ENCODE results near the gene YAF2.

Gene YAF2

DNA sequence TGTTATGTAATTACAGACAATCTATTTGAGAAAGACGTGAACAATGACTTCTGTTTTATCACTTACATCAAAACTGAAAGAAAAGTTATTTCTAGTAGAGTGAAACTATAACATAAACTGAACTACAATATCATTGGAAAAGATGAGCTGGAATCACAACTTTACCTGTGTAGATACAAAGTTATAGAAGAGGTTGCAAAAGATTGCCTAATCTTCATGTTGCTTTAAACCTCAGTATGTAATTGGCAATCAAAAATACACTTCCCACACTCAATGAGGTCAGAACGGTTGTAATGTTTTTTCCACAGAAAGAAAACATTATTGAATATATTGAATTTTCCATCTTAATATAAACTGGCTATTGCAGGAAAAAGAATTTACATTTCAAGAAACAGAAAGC, 55.7 kb downstream of the YAF2 start:
- TF ChIP-seq NFIC (IDR thresholded peaks at IDR 0.05) (no peak), CREB1 (IDR thresholded peaks at IDR 0.05; ENCODE audit: low read depth) (no peak), ZBTB7A (IDR thresholded peaks at IDR 0.05; ENCODE audit: low read depth) (no peak), CEBPB (IDR thresholded peaks at IDR 0.05) (no peak), TAF1 (IDR thresholded peaks at IDR 0.05; ENCODE audit: low read depth) (no peak)
- TF ChIP-seq, protein P1, sequence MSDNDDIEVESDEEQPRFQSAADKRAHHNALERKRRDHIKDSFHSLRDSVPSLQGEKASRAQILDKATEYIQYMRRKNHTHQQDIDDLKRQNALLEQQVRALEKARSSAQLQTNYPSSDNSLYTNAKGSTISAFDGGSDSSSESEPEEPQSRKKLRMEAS (IDR thresholded peaks at IDR 0.05): no peak

DNA sequence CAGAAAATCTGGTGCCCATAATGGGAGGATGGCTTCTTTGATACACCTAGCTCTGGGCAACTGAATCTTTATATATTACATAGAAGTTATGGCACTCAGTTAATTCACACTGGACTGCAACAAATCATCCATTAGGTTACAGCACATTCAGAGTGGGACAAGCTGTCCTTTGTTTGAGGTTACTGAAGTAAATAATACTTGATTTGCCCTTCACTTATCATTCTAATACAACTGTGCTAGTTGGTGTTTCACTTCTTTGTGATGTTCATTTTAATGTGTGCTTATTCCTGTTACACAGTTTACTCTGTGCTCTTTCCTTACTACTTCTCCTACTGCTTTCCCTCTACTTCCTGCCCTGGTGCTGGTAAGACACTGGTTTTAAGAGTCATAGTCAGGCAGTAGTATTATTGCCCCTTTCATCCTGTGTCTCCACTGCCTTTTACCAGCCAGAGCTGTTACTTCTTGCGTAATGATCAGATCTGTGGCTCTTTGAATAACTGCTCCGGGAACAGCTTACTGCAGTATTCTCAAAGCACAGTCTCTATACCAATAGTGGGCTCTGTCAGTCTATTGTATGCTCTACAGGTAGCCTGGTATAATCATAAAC, 57.0 kb downstream of the YAF2 start:
- TF ChIP-seq NFIC (IDR thresholded peaks at IDR 0.05): no peak
- TF ChIP-seq CEBPB (IDR thresholded peaks at IDR 0.05): peak; percentile 96
- TF ChIP-seq TAF1 (IDR thresholded peaks at IDR 0.05; ENCODE audit: low read depth): no peak

DNA sequence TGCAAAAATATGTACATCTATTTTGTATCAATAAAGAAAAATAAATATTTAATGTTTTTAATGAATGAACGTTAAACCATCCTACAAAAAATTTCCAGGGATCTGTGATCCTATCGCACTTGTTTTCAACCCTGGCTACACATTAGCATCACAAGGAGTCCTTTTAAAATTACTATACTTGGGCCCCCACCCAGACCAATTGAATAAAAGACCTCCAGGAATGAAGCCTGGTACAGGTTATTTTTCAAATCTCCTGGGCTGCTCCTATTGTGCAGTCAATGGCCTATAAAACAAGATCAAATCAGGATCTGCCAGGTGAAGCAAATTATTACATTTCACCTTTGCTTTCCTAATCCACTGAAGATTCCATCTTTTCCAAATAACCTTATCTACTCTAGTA, 59.9 kb downstream of the YAF2 start:
- no peak for TF ChIP-seq TEAD4 (IDR thresholded peaks at IDR 0.05)
- no peak for TF ChIP-seq TAF1 (IDR thresholded peaks at IDR 0.05; ENCODE audit: low read depth)
- TF ChIP-seq EP300 (IDR thresholded peaks at IDR 0.05; ENCODE audit: borderline replicate concordance): no peak
- TF ChIP-seq, protein P2, sequence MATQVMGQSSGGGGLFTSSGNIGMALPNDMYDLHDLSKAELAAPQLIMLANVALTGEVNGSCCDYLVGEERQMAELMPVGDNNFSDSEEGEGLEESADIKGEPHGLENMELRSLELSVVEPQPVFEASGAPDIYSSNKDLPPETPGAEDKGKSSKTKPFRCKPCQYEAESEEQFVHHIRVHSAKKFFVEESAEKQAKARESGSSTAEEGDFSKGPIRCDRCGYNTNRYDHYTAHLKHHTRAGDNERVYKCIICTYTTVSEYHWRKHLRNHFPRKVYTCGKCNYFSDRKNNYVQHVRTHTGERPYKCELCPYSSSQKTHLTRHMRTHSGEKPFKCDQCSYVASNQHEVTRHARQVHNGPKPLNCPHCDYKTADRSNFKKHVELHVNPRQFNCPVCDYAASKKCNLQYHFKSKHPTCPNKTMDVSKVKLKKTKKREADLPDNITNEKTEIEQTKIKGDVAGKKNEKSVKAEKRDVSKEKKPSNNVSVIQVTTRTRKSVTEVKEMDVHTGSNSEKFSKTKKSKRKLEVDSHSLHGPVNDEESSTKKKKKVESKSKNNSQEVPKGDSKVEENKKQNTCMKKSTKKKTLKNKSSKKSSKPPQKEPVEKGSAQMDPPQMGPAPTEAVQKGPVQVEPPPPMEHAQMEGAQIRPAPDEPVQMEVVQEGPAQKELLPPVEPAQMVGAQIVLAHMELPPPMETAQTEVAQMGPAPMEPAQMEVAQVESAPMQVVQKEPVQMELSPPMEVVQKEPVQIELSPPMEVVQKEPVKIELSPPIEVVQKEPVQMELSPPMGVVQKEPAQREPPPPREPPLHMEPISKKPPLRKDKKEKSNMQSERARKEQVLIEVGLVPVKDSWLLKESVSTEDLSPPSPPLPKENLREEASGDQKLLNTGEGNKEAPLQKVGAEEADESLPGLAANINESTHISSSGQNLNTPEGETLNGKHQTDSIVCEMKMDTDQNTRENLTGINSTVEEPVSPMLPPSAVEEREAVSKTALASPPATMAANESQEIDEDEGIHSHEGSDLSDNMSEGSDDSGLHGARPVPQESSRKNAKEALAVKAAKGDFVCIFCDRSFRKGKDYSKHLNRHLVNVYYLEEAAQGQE (IDR thresholded peaks at IDR 0.05; ENCODE audit: low read depth): no peak
- TF ChIP-seq ZBTB7A (IDR thresholded peaks at IDR 0.05; ENCODE audit: low read depth): no peak
- TF ChIP-seq NFIC (IDR thresholded peaks at IDR 0.05): no peak
- TF ChIP-seq CEBPB (IDR thresholded peaks at IDR 0.05): no peak
- TF ChIP-seq FOXM1 (IDR thresholded peaks at IDR 0.05; ENCODE audit: borderline replicate concordance, low read depth): no peak

DNA sequence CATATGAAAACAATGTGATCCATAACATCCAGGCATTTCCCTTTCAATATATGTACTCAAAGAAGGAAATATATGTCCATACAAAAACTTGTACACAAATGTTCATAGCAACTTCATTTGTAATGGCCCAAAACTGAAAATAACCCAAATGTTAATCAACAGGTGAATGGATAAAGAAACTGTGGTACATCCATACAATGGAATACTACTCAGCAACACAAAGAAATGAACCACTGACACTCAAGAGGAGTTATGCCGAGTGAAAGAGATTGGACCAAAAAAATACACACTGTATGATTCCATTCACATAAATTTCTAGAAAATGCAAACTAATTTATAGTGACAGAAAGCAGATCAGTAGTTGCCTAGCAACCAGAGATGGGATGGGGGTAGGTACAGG, 63.1 kb downstream of the YAF2 start:
- TF ChIP-seq NFIC (IDR thresholded peaks at IDR 0.05) (no peak), EGR1 (IDR thresholded peaks at IDR 0.05) (no peak), CEBPB (IDR thresholded peaks at IDR 0.05) (no peak), TEAD4 (IDR thresholded peaks at IDR 0.05) (no peak), CREB1 (IDR thresholded peaks at IDR 0.05; ENCODE audit: low read depth) (no peak), YY1 (IDR thresholded peaks at IDR 0.05; ENCODE audit: low read depth) (no peak), ZBTB7A (IDR thresholded peaks at IDR 0.05; ENCODE audit: low read depth) (no peak), RAD21 (IDR thresholded peaks at IDR 0.05; ENCODE audit: low read depth) (no peak), FOXM1 (IDR thresholded peaks at IDR 0.05; ENCODE audit: borderline replicate concordance, low read depth) (no peak), TAF1 (IDR thresholded peaks at IDR 0.05; ENCODE audit: low read depth) (no peak)
- TF ChIP-seq, protein P1 (IDR thresholded peaks at IDR 0.05): no peak
- TF ChIP-seq, protein P3, sequence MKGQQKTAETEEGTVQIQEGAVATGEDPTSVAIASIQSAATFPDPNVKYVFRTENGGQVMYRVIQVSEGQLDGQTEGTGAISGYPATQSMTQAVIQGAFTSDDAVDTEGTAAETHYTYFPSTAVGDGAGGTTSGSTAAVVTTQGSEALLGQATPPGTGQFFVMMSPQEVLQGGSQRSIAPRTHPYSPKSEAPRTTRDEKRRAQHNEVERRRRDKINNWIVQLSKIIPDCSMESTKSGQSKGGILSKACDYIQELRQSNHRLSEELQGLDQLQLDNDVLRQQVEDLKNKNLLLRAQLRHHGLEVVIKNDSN (IDR thresholded peaks at IDR 0.05): no peak
- TF ChIP-seq, protein P2 (IDR thresholded peaks at IDR 0.05; ENCODE audit: low read depth): no peak

DNA sequence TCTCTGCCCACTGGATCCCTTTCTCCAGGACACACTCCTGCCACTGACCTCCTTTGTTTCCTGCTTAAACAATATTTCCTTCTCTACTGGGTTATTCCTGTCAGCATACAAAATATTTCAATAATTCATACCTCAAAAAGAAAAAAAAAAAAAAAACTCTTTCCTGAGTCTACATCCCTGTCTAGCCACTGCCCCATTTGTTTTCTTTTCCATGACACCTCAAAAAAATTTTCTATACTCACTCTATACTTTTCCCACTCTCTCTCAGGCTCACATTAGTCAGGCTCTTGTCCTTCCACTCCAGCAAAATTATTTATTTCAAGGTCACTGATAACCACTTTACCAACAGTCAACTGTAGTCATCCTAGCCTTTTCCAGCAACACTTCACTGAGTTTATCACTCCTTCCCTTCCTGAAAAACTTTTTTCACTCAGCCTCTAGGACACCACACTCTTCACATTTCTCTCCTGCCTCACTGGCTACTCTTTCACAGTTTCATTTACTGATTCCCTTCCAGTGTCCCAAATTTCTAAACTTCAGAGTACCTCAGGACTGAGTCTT, 64.0 kb downstream of the YAF2 start:
- TF ChIP-seq EP300 (IDR thresholded peaks at IDR 0.05; ENCODE audit: borderline replicate concordance): no peak
- TF ChIP-seq TCF12 (IDR thresholded peaks at IDR 0.05; ENCODE audit: low read depth): no peak
- no peak for TF ChIP-seq RAD21 (IDR thresholded peaks at IDR 0.05; ENCODE audit: low read depth)
- TF ChIP-seq CEBPB (IDR thresholded peaks at IDR 0.05): no peak
- TF ChIP-seq YY1 (IDR thresholded peaks at IDR 0.05; ENCODE audit: low read depth): no peak
- no peak for TF ChIP-seq EGR1 (IDR thresholded peaks at IDR 0.05)
- no peak for TF ChIP-seq TEAD4 (IDR thresholded peaks at IDR 0.05)
- no peak for TF ChIP-seq ZBTB7A (IDR thresholded peaks at IDR 0.05; ENCODE audit: low read depth)
- TF ChIP-seq NFIC (IDR thresholded peaks at IDR 0.05): no peak
- no peak for TF ChIP-seq FOXM1 (IDR thresholded peaks at IDR 0.05; ENCODE audit: borderline replicate concordance, low read depth)
- TF ChIP-seq, protein P3 (IDR thresholded peaks at IDR 0.05): no peak

DNA sequence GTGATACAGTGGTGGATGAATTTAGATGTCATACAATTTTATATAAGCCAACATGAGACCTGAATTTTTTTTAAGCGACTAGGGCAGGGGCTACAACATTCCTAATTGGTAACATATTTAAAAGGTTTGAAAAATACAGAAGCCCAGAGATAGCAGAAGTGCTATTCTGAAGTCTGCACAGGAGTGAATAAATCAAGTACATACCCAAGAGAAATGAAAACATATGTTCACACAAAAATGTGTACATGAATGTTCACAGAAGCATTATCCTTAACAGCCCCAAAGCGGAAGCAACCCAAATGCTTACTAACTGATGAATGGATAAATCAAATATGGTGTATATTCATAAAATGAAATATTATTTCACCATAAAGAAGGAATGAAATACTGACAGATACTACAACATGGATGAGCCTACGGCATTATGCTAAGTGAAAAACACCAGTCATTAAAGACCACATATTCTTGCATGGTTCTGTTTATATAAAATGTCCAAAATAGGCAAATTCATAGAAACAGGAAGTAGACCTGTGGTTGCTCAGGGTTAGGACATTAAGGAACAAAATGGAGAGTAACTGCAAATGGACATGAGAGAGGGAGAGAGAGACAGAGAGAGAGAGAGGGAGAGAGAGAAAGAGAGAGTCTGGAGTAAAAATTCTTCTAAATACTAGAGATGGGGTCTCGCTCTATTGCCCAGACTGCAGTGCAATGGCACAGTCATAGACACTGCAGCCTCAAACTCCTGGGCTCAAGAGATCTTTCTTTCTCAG, 65.4 kb downstream of the YAF2 start:
- TF ChIP-seq CREB1 (IDR thresholded peaks at IDR 0.05; ENCODE audit: low read depth) (no peak), EP300 (IDR thresholded peaks at IDR 0.05; ENCODE audit: borderline replicate concordance) (no peak), TCF12 (IDR thresholded peaks at IDR 0.05; ENCODE audit: low read depth) (no peak), CEBPB (IDR thresholded peaks at IDR 0.05) (no peak), TEAD4 (IDR thresholded peaks at IDR 0.05) (no peak), EGR1 (IDR thresholded peaks at IDR 0.05) (no peak), NFIC (IDR thresholded peaks at IDR 0.05) (no peak), YY1 (IDR thresholded peaks at IDR 0.05; ENCODE audit: low read depth) (no peak), TAF1 (IDR thresholded peaks at IDR 0.05; ENCODE audit: low read depth) (no peak)
- TF ChIP-seq, protein P1 (IDR thresholded peaks at IDR 0.05): no peak
- TF ChIP-seq, protein P2 (IDR thresholded peaks at IDR 0.05; ENCODE audit: low read depth): no peak

Measured in Ishikawa (cell line).